NK-92 (cell line): Measurements from ENCODE around the gene IFT80.

Experiments used
- DNase-seq: peaks from one replicate; lab custom pipeline; 2025; ENCODE audit not compliant: unreplicated experiment; lab: John Stamatoyannopoulos, UW

The IFT80 gene

GRCh38 chr3:160401291-160402095 is 2.5 kb upstream of the IFT80 start:
- no peak for DNase-seq

- DNase-seq, result no peak
Observed at GRCh38 chr3:160400702-160401150, 1.7 kb upstream of the IFT80 start.

- no peak for DNase-seq
Observed at GRCh38 chr3:160400030-160400701, 1.1 kb upstream of the IFT80 start.

- DNase-seq, result no peak
Observed at GRCh38 chr3:160398820-160399124, 253 bp downstream of the IFT80 start.

- no peak for DNase-seq
Observed at GRCh38 chr3:160395297-160395696, 3.7 kb downstream of the IFT80 start.

- DNase-seq, result no peak
Observed at GRCh38 chr3:160394009-160394392, 5.0 kb downstream of the IFT80 start.

GRCh38 chr3:160393346-160394008 is 5.5 kb downstream of the IFT80 start:
- no peak for DNase-seq

GRCh38 chr3:160392798-160393197 is 6.2 kb downstream of the IFT80 start:
- no peak for DNase-seq

- DNase-seq, result no peak
Observed at GRCh38 chr3:160390565-160391138, 8.4 kb downstream of the IFT80 start.

- no peak for DNase-seq
Observed at GRCh38 chr3:160384639-160385318, 14.2 kb downstream of the IFT80 start.

GRCh38 chr3:160381470-160381869 is 17.6 kb downstream of the IFT80 start:
- no peak for DNase-seq

GRCh38 chr3:160379628-160380214 is 19.3 kb downstream of the IFT80 start:
- no peak for DNase-seq

- no peak for DNase-seq
Observed at GRCh38 chr3:160378331-160379109, 20.5 kb downstream of the IFT80 start.

GRCh38 chr3:160376681-160377080 is 22.3 kb downstream of the IFT80 start:
- DNase-seq, result no peak

- no peak for DNase-seq
Observed at GRCh38 chr3:160374925-160375324, 24.1 kb downstream of the IFT80 start.

GRCh38 chr3:160374472-160374871 is 24.6 kb downstream of the IFT80 start:
- DNase-seq, result no peak

GRCh38 chr3:160373655-160374054 is 25.4 kb downstream of the IFT80 start:
- DNase-seq, result no peak

- no peak for DNase-seq
Observed at GRCh38 chr3:160372780-160373179, 26.2 kb downstream of the IFT80 start.

- no peak for DNase-seq
Observed at GRCh38 chr3:160370987-160371857, 27.8 kb downstream of the IFT80 start.
